ENCODE data around the gene USH2A.

The USH2A gene

GRCh38 chr1:216331211-216331610 lies 92.0 kb downstream of the USH2A start:
- Histone ChIP-seq H3K27ac (ENCODE audit: extremely low read depth, low read depth, low read length) (no peak overlapping the region), H3K4me1 (ENCODE audit: control insufficient read depth, insufficient read depth, low read length) (no peaks in the 10 kb centered on the region), H3K4me3 (ENCODE audit: low read depth, low read length) (no peak overlapping the region), H3K9me3 (ENCODE audit: control insufficient read depth, insufficient read depth, low read depth, low read length) (no peaks in the 10 kb centered on the region), H3K36me3 (ENCODE audit: control insufficient read depth in 2 of 2, insufficient read depth in 1 of 2, low read length in 2 of 2) (no peaks in the 10 kb centered on the region)
- TF ChIP-seq SCRT1 (tag by site-specific recombination; IDR thresholded peaks at IDR 0.05; ENCODE audit: borderline replicate concordance) (no peak), ZNF558 (tag by site-specific recombination; IDR thresholded peaks at IDR 0.05) (no peak), ZNF571 (tag by site-specific recombination; IDR thresholded peaks at IDR 0.05) (no peak), ZNF394 (tag by site-specific recombination; IDR thresholded peaks at IDR 0.05; ENCODE audit: borderline replicate concordance) (no peak), ZNF48 (tag by site-specific recombination; IDR thresholded peaks at IDR 0.05) (no peak), BCL11A (tag by site-specific recombination; IDR thresholded peaks at IDR 0.05; ENCODE audit: low read depth) (no peak), ZNF416 (tag by site-specific recombination; IDR thresholded peaks at IDR 0.05) (no peak), ZNF280D (tag by site-specific recombination; IDR thresholded peaks at IDR 0.05) (no peak), ZNF692 (tag by site-specific recombination; IDR thresholded peaks at IDR 0.05) (no peak)
- ChIA-PET CTCF (interaction anchor here (0.7 kb wide), 1 partner anchor 10 kb away, joined by 6 read pairs; no protein-coding TSS in a partner anchor), POLR2A (no interaction called here)

- no peaks in the 10 kb centered on the region for H3K9me3 ChIP-seq (ENCODE audit: control insufficient read depth, insufficient read depth, low read depth, low read length)
- H3K4me1 ChIP-seq (ENCODE audit: control insufficient read depth, insufficient read depth, low read length) = no peaks in the 10 kb centered on the region
- no peak overlapping the region for H3K4me3 ChIP-seq (ENCODE audit: low read depth, low read length)
- H3K27ac ChIP-seq (ENCODE audit: extremely low read depth, low read depth, low read length) = no peak overlapping the region
- ChIA-PET POLR2A (no interaction called here), CTCF (no interaction called here)
- no peaks in the 10 kb centered on the region for H3K36me3 ChIP-seq (ENCODE audit: control insufficient read depth in 2 of 2, insufficient read depth in 1 of 2, low read length in 2 of 2)
- TF ChIP-seq MYNN (tag by site-specific recombination; IDR thresholded peaks at IDR 0.05; ENCODE audit: borderline replicate concordance) (no peak), TSHZ1 (tag by site-specific recombination; IDR thresholded peaks at IDR 0.05; ENCODE audit: borderline replicate concordance) (no peak), ZNF558 (tag by site-specific recombination; IDR thresholded peaks at IDR 0.05) (no peak), ZNF701 (tag by site-specific recombination; IDR thresholded peaks at IDR 0.05) (no peak), ZNF544 (tag by site-specific recombination; IDR thresholded peaks at IDR 0.05) (no peak), ZSCAN18 (tag by site-specific recombination; IDR thresholded peaks at IDR 0.05) (no peak), CTCF (tag by site-specific recombination; IDR thresholded peaks at IDR 0.05) (no peak), MEIS1 (CRISPR knock-in tag; IDR thresholded peaks at IDR 0.05; ENCODE audit: borderline replicate concordance) (no peak), ZNF138 (tag by site-specific recombination; IDR thresholded peaks at IDR 0.05; ENCODE audit: borderline replicate concordance) (no peak), GLI2 (tag by site-specific recombination; IDR thresholded peaks at IDR 0.05; ENCODE audit: borderline replicate concordance, low read depth) (no peak), ZNF18 (tag by site-specific recombination; IDR thresholded peaks at IDR 0.05) (no peak), ZNF391 (tag by site-specific recombination; IDR thresholded peaks at IDR 0.05; ENCODE audit: borderline replicate concordance, low read depth) (no peak), ZNF623 (tag by site-specific recombination; IDR thresholded peaks at IDR 0.05) (no peak), HOXA7 (CRISPR knock-in tag; IDR thresholded peaks at IDR 0.05; ENCODE audit: borderline replicate concordance) (no peak)
Measured at GRCh38 chr1:216330262-216330661, 93.0 kb downstream of the USH2A start.

Measured in HEK293 (cell line).